Skeletal muscle tissue (tissue), 4 donors: ENCODE data around the gene RASSF4. TPM values are rescaled to one million over a fixed set of nuclear protein-coding genes. Genes with fewer than 3 reads are reported as not detected.
A peak's percentile ranks its signal among the peaks of the same experiment; 100 is the strongest.

ENCODE experiments used
- H3K27ac ChIP-seq: one replicate; pipeline ENCODE4 v1.7.0; 2013; ENCODE audit warnings: mild to moderate bottlenecking, low read depth, low read length, inconsistent platforms
- H3K27me3 ChIP-seq, 3 donors: one replicate each; pipeline ENCODE4 v1.7.0; 2013; ENCODE audit warnings: low read length in 3 of 3; ENCODE audit not compliant: control insufficient read depth in 3 of 3, insufficient read depth in 3 of 3
- H3K36me3 ChIP-seq, 3 donors: one replicate each; pipeline ENCODE4 v1.7.0; 2013; ENCODE audit warnings: low read length in 3 of 3; ENCODE audit not compliant: control insufficient read depth in 3 of 3, insufficient read depth in 3 of 3
- H3K4me1 ChIP-seq, 3 donors: one replicate each; pipeline ENCODE4 v1.7.0; 2013; ENCODE audit warnings: low read length in 3 of 3, mild to moderate bottlenecking in 3 of 3; ENCODE audit not compliant: control insufficient read depth in 3 of 3, insufficient read depth in 3 of 3
- H3K4me3 ChIP-seq, 3 donors: one replicate each; pipeline ENCODE4 v1.7.0; 2013; ENCODE audit warnings: low read length in 3 of 3
- H3K9ac ChIP-seq, 3 donors: one replicate each; pipeline ENCODE4 v1.7.0; 2013; ENCODE audit warnings: low read length in 3 of 3, mild to moderate bottlenecking in 3 of 3, moderate library complexity in 2 of 3, low read depth in 1 of 3
- H3K9me3 ChIP-seq, 3 donors: one replicate each; pipeline ENCODE4 v1.7.0; 2013; ENCODE audit warnings: low read length in 3 of 3; ENCODE audit not compliant: control insufficient read depth in 3 of 3
- total RNA-seq: library from RNA; depleted of rRNA; stranded (reverse); fragments of >200 nt; gene quantifications from one replicate; pipeline ENCODE4 v1.2.3, GENCODE V29; 2014
- donor health status: Osteomylitis.

The RASSF4 gene
- total RNA-seq, 1 donor from 2014 or later = 21.4 TPM

DNA sequence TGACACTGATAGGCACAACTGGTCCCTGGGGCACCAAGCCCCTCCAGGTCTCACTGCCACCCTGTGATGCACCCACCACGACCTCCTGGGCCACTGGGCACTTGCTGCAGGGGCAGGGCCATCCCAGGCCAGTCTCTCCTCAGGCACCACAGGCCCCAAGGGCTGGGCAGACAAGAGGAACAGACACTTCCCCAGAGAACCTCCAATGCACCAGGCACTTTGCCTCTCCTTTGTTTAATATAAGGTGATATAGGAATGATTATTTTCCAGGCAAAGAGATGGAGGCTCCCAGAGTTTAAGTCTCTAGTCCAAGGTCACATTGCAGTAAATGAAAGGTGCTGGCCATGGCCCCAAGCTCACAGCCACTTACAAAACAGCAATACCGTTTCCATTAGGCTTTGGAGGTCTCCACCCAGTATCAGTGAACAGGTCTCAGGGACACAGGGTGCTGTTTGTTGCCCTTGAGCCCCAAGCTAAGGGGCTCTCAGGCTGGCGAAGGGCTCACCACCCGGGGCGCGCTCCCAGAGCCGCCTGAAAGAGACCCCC lies 14.6 kb downstream of the RASSF4 start:
- H3K9ac ChIP-seq = peak overlapping the region in 2 of 3 donors; percentile 50 to 79
- no peaks in the 10 kb centered on the region for H3K9me3 ChIP-seq
- no peaks in the 10 kb centered on the region for H3K27me3 ChIP-seq
- H3K36me3 ChIP-seq = peaks cover 35 to 43% (median 37%) of the 10 kb centered on the region in 3 donors
- peak overlapping the region; percentile 74 for H3K27ac ChIP-seq
- peaks cover 62 to 72% (median 66%) of the 10 kb centered on the region in 3 donors for H3K4me1 ChIP-seq
- peak overlapping the region; percentile 57 to 69 (median 62) for H3K4me3 ChIP-seq

DNA sequence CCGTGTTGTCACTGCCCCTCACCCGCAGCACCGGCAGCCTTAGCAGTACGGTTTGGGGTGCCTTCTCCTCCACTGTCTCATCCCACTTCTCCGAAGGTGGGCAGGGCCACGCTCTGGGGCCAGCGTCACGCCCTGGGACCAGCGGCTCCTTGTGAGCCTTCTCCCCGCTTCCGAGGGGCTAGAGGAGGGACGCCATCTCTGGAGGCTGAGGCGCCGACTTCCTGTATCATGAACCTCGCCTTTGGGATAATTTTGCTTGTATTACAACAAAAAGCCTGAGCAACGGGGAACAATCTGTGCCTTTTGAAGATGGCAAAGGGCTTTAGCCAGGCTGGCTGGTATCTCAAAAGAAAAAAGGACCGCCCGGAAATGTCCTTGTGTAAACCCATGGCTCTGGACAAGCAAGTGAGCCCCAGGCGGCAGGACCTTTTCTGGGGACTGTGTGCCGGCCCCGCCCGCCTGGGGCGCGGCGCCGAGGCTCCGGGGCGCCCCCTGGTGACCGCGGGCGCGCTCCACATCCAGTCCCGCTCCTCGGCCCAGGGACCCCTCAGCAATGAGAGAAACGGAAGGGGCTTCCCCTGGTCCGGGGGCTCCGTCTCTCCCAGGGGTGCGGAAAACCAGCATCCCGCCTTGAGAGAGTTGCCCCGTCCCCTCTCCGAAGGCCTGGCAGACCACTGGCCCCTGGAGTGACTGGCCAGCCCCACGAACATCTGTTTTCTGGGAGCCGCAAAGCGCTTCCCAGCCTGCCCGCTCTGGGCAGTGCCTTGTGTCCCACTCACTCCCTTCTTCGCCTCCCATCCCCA lies 15.2 kb downstream of the RASSF4 start:
- Histone ChIP-seq H3K27me3 (no peaks in the 10 kb centered on the region), H3K9me3 (no peaks in the 10 kb centered on the region), H3K36me3 (peaks cover 34 to 43% (median 35%) of the 10 kb centered on the region in 3 donors), H3K4me1 (peaks cover 62 to 72% (median 66%) of the 10 kb centered on the region in 3 donors), H3K9ac (peak overlapping the region; percentile 68 to 79 (median 69)), H3K4me3 (peak overlapping the region; percentile 60 to 69 (median 62)), H3K27ac (peak overlapping the region; percentile 74)

DNA sequence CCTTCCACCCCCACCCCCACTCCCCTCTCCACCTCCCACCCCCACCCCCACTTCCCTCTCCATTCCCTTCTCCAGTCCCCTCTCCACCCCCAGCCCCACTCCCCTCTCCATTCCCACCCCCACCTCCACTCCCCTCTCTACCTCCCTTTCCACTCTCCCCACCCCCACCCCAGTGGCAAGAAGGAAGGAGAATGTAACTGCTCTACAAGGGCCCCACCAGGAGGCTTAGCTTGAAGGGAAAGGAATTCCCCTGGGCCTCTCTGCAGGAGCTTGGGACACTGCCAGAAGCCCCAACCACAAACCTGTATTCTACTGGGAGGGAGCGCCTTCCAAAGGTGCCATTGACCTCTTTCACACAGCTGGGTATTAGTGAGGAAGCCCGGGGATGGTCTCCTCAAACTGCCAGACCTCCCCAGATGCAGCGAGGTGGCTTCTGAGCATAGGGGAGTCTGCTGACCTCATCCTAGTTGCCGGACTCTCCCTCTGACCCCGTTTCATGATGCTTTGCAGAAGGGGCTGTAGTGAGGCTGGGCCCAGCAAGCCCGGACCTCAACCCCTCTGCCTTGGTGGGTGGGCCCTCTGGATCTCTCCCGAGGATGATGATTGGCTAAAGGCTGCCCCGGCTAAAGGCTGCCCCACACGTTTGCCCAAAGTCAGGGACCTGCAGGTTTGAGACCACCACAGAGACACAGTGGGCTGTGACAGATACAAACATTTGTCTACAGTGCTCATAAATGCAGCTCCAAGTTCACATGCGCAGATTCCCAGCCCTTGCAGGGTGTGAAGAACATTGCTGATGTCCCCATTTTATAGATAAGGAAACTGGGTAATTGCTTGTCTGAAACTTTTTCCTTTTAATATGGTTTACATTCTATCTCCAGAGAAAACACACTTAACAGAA lies 16.1 kb downstream of the RASSF4 start:
- Histone ChIP-seq H3K9me3 (no peaks in the 10 kb centered on the region), H3K36me3 (peaks cover 30 to 38% (median 35%) of the 10 kb centered on the region in 3 donors), H3K9ac (peak overlapping the region; percentile 85 to 98 (median 98)), H3K4me3 (peak overlapping the region; percentile 88 to 98 (median 91)), H3K4me1 (peaks cover 65 to 74% (median 70%) of the 10 kb centered on the region in 3 donors), H3K27ac (peak overlapping the region; percentile 92), H3K27me3 (no peaks in the 10 kb centered on the region)

DNA sequence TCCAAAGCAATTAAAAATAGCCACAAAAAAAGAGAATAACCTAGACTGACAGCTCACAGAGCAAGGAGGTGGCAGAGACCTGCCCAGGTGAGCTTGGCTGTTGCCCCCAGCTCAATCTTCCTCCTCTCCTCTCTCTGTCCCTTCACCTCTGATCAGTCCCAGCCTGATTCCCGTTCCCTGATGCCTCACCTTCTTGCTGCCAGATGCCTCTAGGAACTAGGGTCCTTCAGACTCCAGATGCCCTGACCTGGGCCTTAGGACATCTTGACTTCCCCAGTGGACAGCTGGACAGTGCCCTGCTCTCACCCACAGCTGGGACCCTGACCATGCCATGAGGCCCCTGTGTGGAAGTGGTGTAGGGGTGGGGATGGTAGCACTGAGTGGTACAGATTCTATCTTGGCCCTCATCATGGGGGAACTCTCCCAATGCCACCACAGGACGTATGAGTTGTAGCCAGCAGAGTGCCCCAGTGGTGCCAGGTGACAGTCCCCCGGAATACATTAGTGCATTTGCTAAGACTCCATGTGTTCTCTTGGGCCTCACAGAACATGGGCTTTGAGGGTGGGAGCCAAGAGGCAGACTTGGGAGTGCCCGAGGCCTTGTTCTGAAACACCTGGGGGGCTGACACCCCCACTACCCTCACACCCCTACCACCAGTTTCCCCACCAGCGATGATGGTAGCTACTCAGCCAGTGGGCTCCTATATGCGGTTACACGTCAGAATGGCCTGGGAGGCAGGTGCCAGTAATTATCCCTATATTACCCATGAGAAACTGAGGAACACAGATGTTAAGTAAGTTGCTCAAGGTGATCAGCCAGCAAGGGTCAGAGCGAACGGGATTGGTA lies 17.0 kb downstream of the RASSF4 start:
- Histone ChIP-seq H3K4me1 (peaks cover 74 to 79% (median 78%) of the 10 kb centered on the region in 3 donors), H3K9ac (peak overlapping the region; percentile 85 to 98 (median 98)), H3K36me3 (peaks cover 21 to 30% (median 28%) of the 10 kb centered on the region in 3 donors), H3K27ac (peak overlapping the region; percentile 92), H3K9me3 (no peaks in the 10 kb centered on the region), H3K27me3 (no peaks in the 10 kb centered on the region), H3K4me3 (peak overlapping the region; percentile 88 to 98 (median 91))

DNA sequence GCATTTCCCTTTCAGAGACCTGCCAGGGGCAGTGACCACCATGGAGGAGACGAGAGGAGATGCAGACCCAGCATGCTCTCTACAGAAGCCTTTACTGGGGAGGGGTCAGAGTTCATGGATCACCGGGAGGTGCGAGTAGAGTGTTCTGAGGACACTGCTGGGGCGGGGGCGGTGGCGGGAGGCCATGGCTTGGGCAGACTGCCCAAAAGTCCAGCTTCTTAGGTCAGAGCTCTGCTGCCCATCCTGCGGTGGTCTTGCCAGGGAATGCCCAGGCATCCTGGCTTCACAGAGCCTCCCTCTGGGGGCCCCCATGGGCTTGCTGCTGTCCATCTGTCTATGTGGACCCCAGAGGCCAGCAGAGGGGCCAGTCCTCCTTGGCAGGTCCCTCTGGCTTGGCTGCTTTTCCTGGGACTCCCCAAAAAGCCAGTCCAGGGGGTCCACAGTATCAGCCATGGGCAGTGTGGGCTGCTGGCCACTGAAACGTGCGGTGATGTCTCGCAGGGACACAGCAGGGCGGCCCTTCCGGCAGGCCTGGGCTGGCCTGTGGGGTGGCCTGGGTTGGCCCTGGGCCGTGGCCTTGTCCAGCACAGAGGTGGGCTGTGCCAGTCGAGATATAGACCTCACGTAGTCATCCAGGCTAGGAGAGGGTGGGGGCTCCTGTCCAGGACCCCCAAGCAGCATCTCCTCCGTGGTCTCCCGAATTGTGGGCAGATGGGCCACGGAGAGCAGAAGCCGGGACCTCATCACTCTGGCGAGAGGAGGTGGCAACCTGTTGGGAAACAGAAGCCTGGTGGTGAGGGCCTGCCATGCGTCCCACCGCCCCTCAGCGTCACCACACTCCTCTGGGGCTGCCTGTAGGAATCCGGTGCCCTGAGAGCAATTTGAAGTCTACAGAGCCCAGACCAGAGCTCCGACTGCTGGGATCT lies 17.9 kb downstream of the RASSF4 start:
- Histone ChIP-seq H3K36me3 (peaks cover 14 to 25% (median 19%) of the 10 kb centered on the region in 3 donors), H3K4me1 (peaks cover 84 to 88% (median 85%) of the 10 kb centered on the region in 3 donors), H3K4me3 (peak overlapping the region; percentile 88 to 98 (median 91)), H3K27me3 (no peaks in the 10 kb centered on the region), H3K9me3 (no peaks in the 10 kb centered on the region), H3K27ac (peak overlapping the region; percentile 92), H3K9ac (peak overlapping the region; percentile 85 to 98 (median 98))

DNA sequence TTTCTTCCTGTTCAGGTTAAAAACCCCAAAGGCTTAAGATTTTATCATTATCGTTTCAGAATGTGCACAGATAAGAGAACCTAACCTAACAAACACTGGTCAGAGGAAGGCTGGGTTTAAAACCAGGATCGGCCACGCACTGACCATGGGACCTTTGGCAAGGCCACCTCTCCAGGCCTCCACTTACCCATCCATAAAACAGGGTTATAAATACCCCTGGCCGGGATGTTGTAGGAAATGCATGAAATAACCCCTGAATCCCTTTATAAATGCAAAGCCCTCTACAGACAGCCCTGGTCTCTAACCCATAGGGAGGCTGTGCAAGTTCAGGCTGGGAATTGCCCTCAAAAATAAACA lies 18.6 kb downstream of the RASSF4 start:
- Histone ChIP-seq H3K9me3 (no peaks in the 10 kb centered on the region), H3K4me1 (peaks cover 84 to 89% (median 86%) of the 10 kb centered on the region in 3 donors), H3K27ac (peak overlapping the region; percentile 92), H3K9ac (peak overlapping the region; percentile 85 to 98 (median 98)), H3K27me3 (no peaks in the 10 kb centered on the region), H3K36me3 (peaks cover 14 to 24% (median 19%) of the 10 kb centered on the region in 3 donors), H3K4me3 (peak overlapping the region; percentile 88 to 98 (median 91))

DNA sequence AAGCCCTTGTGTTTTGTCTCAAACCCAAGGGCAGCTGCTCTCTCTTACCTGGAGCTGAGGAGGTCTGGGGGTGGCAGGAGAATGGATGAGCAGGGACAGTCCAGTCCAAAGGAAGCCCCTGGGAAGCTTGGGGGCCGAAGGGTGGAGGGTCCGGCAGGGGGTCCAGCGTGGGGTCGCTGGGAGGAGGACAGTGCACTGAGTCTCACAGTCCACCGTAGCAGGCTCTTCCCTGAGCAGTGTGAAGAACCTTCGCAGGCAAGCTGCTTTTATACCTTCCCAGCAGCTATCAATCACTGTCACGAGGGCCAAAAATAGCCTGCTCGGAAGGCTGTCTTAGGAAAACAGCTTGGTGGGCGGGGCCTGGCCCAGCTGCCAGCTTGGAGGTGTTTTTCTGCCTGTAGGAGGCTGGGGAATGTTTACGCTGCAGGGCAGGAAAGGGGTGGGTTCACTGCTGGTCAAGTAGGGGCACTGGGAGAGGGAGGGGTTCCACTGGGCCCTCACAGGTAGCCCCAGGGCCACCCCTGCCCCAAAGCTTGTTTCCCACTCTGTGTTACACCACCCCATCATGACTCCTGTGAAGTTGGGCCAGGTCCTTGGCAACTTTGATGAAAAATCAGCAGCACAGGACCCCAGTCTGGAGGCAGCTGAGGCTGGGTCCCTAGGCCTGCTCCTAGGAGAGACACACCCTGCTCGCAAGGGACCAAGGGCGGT lies 19.1 kb downstream of the RASSF4 start, which contains the start of gene DEPP1:
DEPP1 (minus strand) TSS at position 240 of the 711 bp plus-strand sequence. CDS start 779 bp downstream, outside the sequence.
- Histone ChIP-seq H3K4me1 (peaks cover 81 to 86% (median 82%) of the 10 kb centered on the region in 3 donors), H3K9ac (peak within 1 kb of the TSS; percentile 85 to 98 (median 98)), H3K27me3 (no peaks in the 10 kb centered on the region), H3K9me3 (no peaks in the 10 kb centered on the region), H3K27ac (peak within 1 kb of the TSS; percentile 92), H3K36me3 (peaks cover 14 to 25% (median 19%) of the 10 kb centered on the region in 3 donors), H3K4me3 (peak within 1 kb of the TSS; percentile 88 to 98 (median 91))
